Keratinocyte (primary cell): ENCODE results near the gene DIS3L2.

Source experiments
- CTCF ChIP-seq, 3 experiments: IDR thresholded peaks in 1 of 3; conservative IDR thresholded peaks in 1 of 3; optimal IDR thresholded peaks in 1 of 3; 2 replicates in 2 of 3; 3 replicates in 1 of 3; pipeline versions ENCODE3 to v1.5.1; 2011; ENCODE audit warnings: low read length in 3 of 3, mild to moderate bottlenecking in 3 of 3, moderate library complexity in 2 of 3, control low read depth in 1 of 3, inconsistent platforms in 1 of 3; ENCODE audit not compliant: insufficient read depth in 2 of 3; ENCODE audit errors: extremely low read depth in 1 of 3
- EZH2 ChIP-seq: IDR thresholded peaks from one replicate; pipeline ENCODE4 v1.6.1; 2012; ENCODE audit warnings: inconsistent platforms, mild to moderate bottlenecking, low read length, moderate library complexity

GRCh38 chr2:232323328-232323650, 361.8 kb downstream of the DIS3L2 start:
- TF ChIP-seq CTCF (optimal IDR thresholded peaks at IDR 0.05 in 1 of 3, IDR thresholded peaks at IDR 0.05 in 1 of 3, conservative IDR thresholded peaks at IDR 0.05 in 1 of 3; ENCODE audit: extremely low read depth in 1 of 3, insufficient read depth in 2 of 3, low read length in 3 of 3) (no peak), EZH2 (no peak)
